ENCODE measurements around the gene CELSR1.

- no peak for TF ChIP-seq CTCF (IDR thresholded peaks at IDR 0.05)
- TF ChIP-seq POLR2A (IDR thresholded peaks at IDR 0.05): no peak
These were observed 80.6 kb downstream of the CELSR1 start for GRCh38 chr22:46456818-46457163.
